ENCODE results near the gene ELMOD3.
"Not testable (repeated sequence)": the region's sequence is repeated elsewhere in the genome, so short reads cannot be mapped to it uniquely, and the experiment has no call there.

ELMOD3 gene

GRCh38 chr2:85439569-85439968 is 85.0 kb downstream of the ELMOD3 start:
- not testable (repeated sequence) for DNase-seq

GRCh38 chr2:85439986-85440385 is 85.4 kb downstream of the ELMOD3 start:
- DNase-seq = no peak

- DNase-seq = no peak
These were observed 86.2 kb downstream of the ELMOD3 start for GRCh38 chr2:85440729-85441128.

Data from anterior cingulate cortex (tissue), 58 donors.